GM06990 (cell line): Measurements from ENCODE around the gene OCA2.

Experiments
- DNase-seq: peaks from one replicate; pipeline ENCODE4 v3.0.0-alpha.2; 2011; ENCODE audit not compliant: insufficient read length; ENCODE audit errors: extremely low read depth
- H3K27me3 ChIP-seq: replicated peaks from 2 replicates; pipeline ENCODE4 v1.6.0; 2011; ENCODE audit warnings: low read length; ENCODE audit not compliant: control insufficient read depth, insufficient read depth
- H3K36me3 ChIP-seq: 2 replicates; pipeline ENCODE4 v1.5.1; 2011; ENCODE audit warnings: low read length; ENCODE audit not compliant: control insufficient read depth, insufficient read depth
- H3K4me3 ChIP-seq: replicated peaks from 2 replicates; pipeline ENCODE4 v1.5.1; 2011; ENCODE audit warnings: low read depth, mild to moderate bottlenecking, control low read depth, low read length
- CTCF ChIP-seq: IDR thresholded peaks from 2 replicates; pipeline ENCODE4 v1.5.1; 2011; ENCODE audit warnings: low read length, control low read depth, mild to moderate bottlenecking, inconsistent platforms; ENCODE audit not compliant: insufficient read depth, poor library complexity, severe bottlenecking

Gene OCA2

DNA sequence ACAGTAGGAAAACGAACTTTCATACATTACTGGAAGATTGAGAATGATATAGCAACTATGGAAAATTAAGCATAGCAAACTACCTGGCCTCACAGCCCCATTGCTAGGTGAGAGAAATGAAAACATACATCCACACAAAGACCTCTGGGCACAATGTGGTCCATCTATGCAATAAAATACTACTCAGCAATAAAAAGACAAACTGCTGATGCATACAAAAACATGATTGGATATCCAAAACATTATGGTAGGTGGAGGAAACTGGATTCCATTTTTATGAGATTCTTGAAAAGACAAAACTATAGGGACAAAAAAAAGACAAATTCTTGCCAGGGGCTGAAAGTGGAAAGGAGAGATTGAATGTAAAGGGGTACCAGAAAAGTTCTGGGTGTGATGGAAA, 308.8 kb downstream of the OCA2 start:
- Histone ChIP-seq H3K27me3 (no peaks in the 10 kb centered on the region), H3K4me3 (no peak overlapping the region), H3K36me3 (no peaks in the 10 kb centered on the region)
- DNase-seq, result no peak
- TF ChIP-seq CTCF, result no peak

DNA sequence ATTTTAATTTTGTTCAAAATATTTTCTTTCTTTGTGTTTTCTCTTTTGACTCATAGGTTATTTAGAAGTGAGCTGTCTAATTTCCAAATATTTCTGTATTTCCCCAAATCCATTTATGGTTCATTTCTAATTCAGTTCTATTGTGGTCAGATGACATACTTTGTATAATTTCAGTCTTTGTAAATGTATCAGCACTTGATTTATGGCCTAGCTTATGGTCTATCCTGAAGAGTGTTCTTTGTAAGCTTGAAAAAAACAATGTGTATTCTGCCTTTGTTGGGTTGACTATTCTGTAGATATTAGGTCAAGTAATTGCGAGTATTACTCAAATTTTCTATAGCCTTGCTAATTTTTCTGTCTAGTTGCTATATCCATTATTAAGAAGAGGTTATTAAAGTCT, 311.2 kb downstream of the OCA2 start:
- no peaks in the 10 kb centered on the region for H3K27me3 ChIP-seq
- no peak for TF ChIP-seq CTCF
- H3K4me3 ChIP-seq, result no peak overlapping the region
- H3K36me3 ChIP-seq, result no peaks in the 10 kb centered on the region
- DNase-seq, result no peak

DNA sequence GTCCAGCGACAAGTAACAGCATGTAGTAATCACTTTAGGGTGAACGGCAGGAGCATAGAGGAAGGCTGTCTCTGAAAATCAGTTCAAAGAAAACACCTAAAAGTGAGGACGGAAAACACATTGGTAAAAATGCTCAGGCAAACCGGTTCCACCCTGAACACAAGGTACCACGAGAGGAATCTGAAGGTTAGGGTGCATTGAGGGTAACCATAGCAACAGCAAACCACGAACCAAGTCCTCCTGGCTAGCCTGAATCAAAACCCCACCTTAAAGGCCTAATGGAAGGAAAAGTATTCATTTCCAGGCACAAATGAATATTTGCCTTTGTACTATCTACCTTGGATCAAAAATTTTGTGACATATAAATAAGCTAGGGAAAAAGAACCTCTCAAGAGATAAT, 315.0 kb downstream of the OCA2 start:
- no peak for TF ChIP-seq CTCF
- H3K36me3 ChIP-seq, result no peaks in the 10 kb centered on the region
- no peak overlapping the region for H3K4me3 ChIP-seq
- no peaks in the 10 kb centered on the region for H3K27me3 ChIP-seq
- DNase-seq, result no peak

DNA sequence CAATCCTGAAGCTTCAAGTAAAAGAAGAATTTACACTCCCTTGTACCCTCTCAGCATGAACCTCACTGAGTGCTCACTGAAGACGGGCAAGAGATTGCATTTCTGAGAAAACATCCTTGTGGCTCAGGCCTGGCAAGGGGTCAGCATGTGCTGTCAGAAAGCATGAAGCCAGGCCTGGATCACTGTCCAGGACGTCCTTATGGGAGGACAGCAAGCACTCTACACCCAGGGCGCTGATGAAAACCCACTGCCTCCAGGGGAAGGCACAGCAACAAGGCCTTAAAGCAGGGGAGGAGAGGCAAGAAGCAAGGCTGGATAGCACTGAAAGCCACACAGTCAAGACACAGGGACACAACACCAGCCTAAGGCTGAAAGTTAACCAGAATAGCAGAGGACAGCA, 315.4 kb downstream of the OCA2 start:
- H3K27me3 ChIP-seq, result no peaks in the 10 kb centered on the region
- no peaks in the 10 kb centered on the region for H3K36me3 ChIP-seq
- H3K4me3 ChIP-seq, result no peak overlapping the region
- DNase-seq, result no peak
- no peak for TF ChIP-seq CTCF

DNA sequence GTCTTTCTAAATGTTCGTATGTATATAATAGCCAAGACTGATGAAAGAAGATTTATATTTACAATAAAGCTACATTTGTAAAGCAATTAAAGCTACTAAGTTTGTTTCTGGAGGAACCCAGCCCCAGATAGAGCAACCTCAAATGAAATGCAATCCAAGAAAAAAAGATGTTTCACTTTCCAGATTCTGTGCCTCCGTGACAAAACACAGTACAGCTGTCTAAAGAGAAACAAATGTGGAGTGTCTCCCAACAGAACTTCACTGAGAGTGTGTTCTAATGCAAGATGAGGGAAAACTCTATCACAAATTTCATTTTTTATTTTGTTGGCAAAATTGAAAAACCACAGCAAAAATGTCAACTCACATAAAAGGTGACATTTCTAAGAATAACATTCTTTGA, 317.0 kb downstream of the OCA2 start:
- Histone ChIP-seq H3K36me3 (no peaks in the 10 kb centered on the region), H3K4me3 (no peak overlapping the region), H3K27me3 (no peaks in the 10 kb centered on the region)
- TF ChIP-seq CTCF, result no peak
- DNase-seq, result no peak

- no peaks in the 10 kb centered on the region for H3K27me3 ChIP-seq
- no peak overlapping the region for H3K4me3 ChIP-seq
- H3K36me3 ChIP-seq, result no peaks in the 10 kb centered on the region
- TF ChIP-seq CTCF, result no peak
- DNase-seq, result no peak
Observed at GRCh38 chr15:27776501-27776900, 322.6 kb downstream of the OCA2 start.
